DMS 273 treated with DMSO at 0.1 percent for 48 hours (cell line): ENCODE measurements around the gene SLC45A1.

ENCODE experiments used
- DNase-seq: peaks from one replicate; lab custom pipeline; 2025; lab: John Stamatoyannopoulos, UW

SLC45A1 gene

DNA sequence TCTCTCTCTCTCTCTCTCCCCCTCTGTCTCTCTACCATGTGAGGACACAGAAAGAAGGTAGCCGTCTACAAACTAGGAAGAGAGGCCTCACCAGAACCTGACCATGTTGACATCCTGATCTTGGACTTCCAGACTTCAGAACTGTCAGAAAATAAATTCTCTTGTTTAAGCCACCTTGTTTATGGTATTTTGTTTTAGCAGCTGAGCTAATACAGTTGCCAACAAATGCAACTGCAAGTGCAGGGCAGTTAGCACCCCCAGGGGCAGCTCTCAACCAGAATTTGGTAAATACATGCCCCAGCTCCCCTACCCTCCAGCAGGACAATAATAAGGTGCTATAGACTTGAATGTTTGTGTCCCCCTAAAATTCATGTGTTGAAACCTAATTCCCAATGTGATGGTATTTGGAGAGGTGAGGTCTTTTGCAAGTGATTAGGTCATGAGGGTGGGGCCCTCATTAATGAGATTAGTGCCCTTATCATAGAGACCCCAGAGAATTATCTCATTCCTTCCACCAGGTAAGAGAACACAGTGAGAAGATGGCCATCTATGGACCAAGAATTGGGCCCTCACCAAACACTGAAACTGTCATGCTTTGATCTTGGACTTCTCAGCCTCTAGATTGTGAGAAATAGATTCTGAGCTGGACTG is 6.7 kb upstream of the SLC45A1 start:
- DNase-seq, result no peak

DNA sequence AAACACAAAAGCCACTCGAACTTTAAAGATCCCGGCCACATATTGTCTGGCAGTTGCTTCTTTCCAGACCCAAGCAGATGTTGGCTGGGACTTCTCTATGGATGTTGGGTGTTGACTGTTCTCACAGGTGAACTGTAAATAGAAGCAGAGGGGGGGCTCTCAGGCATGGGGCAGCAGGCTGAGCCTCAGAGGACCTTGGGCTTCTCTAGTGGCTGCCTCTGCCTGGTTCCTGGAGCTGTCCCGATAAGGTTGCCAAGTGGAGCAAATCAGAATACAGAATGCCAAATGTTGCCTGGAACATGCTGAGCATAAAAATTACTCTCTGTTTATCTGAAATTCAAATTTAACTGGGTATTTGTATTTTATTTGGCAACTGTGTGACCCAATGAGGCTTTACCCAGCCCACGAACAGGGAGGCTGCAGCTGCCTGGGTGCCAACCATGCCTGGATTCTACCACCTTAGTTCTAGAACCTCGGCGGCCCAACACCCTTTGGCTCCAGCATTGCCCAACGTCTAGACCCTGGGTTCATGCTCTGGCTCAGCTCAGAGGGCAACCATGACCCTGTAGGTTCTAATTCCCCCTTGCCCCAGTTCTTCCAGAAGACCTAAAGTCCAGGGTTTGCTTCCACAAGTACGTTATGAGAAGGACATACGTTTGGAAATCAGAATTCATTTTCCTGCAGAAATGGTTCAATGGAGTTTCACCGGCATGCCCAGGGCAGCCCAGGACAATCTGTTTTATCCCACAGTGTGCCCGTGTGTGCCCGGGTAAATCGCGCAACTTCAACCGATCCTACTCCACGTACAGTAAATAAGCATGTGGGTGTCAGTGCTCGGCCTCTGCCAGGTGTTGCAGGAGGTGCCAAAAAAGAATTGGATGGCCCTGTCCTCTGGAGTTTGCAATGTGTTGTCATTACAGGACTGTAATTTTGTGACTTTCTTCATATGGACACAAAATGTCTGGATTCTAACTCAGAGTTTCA is 5.4 kb upstream of the SLC45A1 start:
- no peak for DNase-seq

DNA sequence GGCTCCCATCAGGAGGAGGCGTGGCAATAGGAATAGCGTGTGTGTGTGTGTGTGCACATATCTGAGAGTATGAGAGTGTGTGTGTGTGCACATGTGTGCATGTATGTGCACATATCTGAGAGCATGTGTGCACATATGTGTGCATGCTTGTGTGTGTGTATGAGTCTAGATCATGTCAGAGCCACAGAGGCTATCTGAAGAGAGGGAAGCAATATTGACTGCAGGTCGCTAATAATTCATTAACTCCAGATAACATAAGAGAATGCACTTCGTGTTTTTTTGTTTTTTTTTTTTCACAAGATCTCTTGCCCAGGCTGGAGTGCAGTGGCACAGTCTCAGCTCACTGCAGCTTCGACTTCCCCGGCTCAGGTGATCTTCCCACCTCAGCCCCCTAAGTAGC is 4.7 kb upstream of the SLC45A1 start:
- DNase-seq, result no peak

DNA sequence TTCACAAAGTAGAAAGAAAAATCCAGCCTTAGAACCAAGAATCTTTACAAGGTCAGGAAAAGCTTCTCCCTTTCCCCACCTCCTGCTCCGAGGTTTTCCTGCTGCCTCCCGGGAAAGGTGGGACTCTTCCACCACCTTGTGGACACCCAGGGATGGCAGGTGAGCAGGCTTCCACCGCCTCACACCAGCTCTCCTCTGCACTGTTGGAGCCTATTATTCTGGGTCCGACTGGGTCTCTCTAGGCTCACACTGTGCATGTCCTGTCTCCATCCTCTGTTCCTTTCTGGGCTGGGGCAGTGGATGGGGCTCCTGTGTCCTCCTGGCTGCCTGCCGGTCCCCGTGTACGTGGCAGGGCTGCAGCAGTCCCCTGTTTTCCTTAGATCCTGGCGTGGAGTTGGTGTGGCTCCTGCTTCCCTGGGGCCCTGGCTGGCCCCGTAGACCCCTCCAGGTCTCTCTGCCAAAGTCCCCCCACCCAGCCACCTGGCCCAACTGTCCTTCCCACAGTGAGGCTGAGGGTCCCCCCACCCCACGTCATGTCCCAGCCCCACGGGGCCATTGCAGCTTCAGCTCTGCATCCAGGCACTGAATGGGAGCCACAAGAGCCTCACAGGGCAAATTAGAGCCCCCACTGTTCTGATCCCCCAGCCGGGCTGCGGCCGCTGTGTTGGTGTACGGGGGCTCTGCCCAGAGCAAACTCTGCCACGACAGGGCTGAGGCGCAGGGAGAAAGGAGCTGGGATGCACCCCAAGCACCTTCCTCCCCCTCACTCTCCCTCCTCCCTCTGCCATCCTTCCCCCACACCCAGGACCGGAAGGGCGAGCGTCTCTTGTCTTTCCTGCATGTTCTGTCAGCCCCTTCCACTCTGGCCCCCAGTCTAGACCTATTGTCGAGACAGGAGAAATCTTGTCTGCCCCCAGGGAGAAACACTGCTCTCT is 3.3 kb upstream of the SLC45A1 start:
- no peak for DNase-seq

DNA sequence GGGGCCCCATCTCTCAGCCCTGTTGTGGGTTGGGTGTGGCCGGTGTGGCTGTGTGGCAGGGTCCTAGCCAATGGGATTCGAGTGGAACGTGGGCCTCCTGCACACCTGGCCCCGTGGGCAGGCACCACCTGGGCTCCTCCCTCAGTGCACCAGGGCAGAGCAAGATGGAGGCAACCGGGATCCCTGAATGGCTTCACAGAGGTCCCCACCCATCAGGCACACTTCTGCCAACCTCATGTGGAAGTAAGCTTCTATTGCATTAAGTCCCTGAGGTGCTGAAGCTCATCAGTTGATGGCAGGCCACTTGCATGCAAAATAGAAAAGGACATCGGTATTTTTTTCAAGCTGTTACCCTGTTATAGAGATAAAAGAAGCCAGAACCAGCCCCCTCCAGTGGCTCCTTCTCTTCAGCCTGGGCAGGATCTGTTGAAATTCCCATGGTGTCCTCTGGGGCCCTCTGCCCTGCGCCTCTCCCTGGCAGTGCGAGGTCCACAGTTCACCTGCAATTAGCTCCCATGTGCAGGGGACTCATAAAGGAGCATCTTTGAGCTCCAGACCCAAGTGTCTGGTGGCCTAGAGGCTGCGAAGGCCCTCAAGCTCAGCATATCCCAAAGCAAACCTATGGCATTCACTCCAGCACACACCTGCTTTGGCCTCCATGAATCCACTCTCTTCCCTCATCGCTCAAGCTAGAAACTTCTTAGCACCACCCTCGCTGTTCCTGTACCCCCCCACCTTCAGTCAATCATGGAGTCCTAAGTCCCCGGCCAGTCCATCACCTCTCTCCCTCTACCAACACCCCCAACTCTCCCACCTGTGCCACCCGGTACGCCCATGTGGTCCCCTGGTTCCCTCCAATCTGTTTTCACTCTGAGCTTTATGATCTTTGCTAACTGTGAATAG is 2.1 kb upstream of the SLC45A1 start:
- DNase-seq, result no peak

DNA sequence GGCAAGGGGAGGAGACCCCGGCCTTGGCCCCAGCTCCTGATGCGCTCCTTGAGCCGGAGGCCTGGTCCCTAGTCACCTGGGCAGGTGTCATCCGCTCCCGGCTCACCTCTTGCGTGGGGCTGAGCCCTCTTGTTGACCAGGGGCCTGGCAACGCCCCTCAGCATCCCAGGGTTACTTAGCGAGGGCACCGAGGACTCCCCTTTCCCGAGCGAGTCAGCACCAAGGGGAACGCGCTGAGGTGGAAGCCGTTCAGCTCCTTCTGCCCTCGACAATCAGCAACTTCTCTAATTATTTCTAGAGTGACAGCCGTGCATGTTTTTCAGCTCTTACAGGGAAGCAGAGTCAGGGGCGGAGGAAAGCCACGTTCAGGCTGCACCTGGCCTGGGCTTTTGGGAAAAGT is 522 bp downstream of the SLC45A1 start:
- no peak for DNase-seq

DNA sequence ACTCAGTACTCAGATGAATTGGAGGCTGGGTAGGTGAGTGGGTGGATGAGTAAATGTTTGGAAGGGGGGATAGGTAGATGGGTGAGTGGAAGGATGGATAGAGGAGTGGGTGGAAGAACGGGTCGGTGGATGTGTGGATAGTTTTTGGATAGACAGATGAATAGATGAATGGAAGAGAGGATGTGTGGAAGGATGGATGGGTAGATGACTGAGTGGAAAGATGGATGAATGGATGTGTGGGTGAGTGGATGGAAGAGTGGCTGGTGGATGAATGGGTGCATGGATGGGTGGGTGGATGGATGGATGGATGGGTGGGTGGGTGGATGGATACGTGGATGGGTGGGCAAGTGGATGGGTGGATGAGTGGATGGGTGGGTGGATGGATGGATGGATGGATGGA is 3.7 kb downstream of the SLC45A1 start:
- no peak for DNase-seq

DNA sequence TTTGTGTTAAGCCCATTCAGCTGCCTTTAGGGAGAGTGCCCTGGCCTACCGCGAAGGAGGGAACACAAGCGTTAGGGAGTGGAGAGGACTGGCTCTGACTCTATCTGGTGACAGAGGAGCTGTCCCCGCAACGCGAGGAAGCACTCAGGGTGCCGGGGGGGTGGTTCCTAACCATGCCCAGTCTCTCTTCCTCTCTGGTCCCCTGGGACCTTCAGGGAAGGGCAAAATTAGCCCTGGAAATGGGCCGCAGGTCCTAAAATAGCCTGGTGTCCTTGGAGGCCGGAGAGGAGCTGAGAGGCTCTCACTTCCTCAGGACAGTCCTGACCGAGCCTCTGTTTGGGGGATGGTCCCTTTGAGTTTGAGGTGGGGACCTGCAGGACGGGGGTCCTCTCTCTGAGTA is 5.8 kb downstream of the SLC45A1 start:
- no peak for DNase-seq

DNA sequence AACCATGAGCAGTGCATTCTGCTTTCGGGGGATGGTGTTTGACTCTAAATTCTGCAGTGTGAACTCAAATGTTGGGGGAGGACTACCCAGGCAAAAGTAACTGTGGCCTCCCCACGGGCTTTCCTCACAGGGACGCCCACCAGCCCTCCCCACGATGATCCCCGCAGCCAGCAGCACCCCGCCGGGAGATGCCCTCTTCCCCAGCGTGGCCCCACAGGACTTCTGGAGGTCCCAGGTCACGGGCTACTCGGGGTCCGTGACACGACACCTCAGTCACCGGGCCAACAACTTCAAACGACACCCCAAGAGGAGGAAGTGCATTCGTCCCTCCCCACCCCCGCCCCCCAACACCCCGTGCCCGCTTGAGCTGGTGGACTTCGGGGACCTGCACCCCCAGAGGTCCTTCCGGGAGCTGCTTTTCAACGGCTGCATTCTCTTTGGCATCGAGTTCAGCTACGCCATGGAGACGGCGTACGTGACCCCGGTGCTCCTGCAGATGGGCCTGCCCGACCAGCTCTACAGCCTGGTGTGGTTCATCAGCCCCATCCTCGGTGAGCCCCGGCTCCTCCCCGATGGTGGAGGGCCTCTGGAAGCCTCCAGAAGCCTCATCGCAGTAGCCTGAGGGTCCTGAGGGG is 6.4 kb downstream of the SLC45A1 start:
- DNase-seq, result no peak

DNA sequence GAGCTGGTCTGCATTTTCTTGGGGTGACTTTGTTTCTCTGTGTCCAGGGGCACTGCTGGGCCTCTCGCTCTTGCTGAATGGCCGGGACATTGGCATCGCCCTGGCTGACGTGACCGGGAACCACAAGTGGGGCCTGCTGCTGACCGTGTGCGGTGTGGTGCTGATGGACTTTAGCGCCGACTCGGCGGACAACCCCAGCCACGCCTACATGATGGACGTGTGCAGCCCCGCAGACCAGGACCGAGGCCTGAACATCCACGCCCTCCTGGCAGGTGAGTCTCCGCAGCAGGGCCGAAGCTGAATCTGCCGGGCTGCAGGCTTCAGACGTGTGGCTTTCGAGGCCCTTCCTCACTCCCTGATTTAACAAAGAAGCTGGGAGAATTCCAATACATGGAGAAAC is 7.9 kb downstream of the SLC45A1 start:
- DNase-seq, result no peak

DNA sequence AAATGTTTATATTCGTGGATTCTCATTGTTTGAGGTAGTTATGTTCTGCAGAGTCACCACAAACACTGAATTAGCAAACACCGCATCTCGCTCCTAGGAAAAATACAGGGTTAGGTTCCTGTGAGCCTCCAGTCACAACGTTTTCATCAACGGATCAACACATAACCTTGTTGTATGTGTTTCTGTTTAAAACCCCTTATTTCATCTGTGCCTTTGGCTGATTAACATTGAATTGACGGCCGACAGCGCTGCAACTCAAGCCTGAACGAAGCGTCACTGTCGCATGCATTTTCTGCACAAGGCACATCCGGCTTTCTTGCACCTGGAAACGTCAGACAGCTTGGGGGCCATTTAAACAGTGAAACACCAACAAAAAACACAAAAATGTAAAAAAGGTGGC is 8.4 kb downstream of the SLC45A1 start:
- DNase-seq, result no peak

DNA sequence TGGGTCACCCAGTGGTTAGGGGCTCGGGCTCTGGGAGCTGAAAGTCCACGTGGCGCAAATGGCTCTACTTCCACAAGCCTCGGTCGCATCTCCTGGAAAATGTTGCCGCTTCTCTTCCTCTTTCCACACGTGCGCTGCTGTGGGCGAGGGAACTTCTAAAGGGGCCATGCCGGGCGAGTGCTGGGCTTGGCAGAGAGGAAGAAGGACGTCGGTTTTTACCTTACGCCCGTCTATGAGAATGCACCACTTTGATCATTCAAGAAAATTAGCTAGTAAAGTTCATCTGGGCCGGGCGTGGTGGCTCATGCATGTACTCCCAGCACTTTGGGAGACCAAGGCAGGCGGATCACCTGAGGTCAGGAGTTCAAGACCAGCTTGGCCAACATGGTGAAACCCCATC is 10.4 kb downstream of the SLC45A1 start:
- no peak for DNase-seq

DNA sequence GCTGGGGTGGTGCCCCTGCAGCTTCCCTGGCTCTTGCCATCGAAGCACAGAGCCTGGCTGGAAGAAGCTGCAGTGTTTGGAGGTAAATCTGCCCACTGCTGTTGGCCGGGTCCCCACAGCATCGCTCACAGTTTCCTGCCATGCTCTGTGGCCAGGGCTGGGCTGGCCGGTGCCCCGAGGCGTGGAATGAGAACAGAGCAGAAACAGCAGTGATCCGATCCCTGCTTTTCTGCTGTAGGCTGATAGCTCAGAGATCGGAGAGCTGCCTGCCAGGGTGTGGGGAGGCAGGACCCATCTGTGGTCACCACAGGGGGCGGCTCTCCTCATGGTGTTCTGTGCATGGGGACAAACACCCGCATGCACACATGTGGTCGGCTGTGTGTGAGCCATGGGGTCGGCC is 11.5 kb downstream of the SLC45A1 start:
- DNase-seq, result no peak

DNA sequence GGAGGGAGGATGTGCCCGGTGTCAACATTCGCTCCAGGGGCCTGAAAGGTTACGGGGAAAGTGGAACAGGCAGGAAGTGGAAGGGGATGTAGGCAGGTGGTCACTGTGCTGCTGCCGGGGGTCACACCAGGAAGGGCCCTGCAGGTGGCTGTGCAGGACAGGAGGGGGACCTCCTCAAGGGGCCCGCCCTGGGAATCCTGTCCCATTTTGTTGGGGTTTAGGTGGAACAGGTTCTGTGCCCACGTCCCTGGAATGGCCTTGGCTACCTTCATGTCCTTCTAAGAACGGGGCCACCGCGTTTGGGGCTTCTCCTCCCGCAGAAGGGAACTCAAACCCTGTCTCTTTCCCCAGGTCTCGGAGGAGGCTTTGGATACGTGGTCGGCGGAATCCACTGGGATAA is 11.9 kb downstream of the SLC45A1 start:
- no peak for DNase-seq

DNA sequence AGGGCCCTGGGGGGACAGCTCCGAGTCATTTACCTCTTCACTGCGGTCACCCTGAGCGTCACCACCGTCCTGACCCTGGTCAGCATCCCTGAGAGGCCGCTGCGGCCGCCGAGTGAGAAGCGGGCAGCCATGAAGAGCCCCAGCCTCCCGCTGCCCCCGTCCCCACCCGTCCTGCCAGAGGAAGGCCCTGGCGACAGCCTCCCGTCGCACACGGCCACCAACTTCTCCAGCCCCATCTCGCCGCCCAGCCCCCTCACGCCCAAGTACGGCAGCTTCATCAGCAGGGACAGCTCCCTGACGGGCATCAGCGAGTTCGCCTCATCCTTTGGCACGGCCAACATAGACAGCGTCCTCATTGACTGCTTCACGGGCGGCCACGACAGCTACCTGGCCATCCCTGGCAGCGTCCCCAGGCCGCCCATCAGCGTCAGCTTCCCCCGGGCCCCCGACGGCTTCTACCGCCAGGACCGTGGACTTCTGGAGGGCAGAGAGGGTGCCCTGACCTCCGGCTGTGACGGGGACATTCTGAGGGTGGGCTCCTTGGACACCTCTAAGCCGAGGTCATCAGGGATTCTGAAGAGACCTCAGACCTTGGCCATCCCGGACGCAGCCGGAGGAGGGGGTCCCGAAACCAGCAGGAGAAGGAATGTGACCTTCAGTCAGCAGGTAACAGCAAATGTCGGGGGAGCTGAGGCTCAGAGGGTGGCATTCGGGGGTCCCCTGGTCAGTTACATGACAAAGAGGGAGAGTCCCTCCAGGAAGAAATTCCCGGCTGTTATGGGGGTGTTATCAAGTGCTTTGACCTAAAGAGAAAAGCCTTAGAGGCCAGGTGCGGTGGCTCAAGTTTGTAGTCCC is 12.6 kb downstream of the SLC45A1 start:
- DNase-seq, result no peak

DNA sequence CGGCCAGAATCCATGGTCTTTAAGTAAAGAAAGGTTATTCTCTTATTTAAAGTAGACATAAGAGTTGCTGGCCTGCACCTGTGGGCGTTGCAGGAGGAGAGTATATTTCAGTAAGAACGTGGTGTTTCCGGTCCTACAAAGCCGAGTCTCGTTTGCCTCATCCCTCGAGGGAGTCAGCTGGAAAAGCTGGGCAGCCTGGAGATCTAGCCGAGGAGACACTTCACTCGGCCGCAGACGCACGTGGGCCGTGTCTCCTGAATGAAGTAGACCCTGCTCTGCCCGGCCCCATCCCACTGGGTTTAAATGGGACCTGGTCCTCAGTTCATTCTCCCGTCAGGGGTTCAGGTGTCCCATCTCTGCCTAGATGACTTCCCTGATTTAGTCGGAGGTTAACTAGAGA is 14.9 kb downstream of the SLC45A1 start:
- no peak for DNase-seq

DNA sequence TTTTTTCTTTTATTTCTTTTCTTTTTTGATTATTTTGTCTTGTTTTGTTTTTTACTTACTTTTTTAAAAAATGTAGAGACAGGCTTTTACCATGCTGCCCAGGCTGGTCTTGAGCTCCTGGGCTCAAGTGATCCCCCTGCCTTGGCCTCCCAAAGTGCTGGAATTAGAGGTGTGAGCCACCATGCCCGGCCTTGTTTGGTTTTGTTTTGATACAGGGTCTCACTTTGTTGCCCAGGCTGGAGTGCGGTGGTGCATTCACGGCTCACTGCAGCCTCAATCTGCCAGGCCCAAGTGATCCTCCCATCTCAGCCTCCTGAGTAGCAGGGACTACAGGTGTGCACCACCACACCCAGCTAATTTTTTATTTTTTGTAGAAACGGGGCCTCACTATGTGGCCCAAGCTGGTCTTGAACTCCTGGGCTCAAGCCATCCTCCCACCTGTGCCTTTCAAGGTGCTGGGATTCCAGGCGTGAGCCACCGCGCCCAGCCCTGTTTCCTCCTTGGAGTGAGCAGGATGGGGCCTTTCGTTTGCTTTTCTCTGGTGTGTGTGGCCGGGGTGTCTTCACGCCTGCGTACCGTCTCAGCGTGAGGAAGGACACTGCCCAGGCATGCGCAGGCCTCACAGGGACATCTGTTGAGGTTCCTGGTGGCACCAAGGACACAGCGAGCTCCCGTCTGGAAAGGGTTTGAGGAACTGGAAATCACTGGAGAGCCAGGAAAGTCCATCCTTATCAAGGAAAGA is 15.5 kb downstream of the SLC45A1 start:
- DNase-seq, result no peak

DNA sequence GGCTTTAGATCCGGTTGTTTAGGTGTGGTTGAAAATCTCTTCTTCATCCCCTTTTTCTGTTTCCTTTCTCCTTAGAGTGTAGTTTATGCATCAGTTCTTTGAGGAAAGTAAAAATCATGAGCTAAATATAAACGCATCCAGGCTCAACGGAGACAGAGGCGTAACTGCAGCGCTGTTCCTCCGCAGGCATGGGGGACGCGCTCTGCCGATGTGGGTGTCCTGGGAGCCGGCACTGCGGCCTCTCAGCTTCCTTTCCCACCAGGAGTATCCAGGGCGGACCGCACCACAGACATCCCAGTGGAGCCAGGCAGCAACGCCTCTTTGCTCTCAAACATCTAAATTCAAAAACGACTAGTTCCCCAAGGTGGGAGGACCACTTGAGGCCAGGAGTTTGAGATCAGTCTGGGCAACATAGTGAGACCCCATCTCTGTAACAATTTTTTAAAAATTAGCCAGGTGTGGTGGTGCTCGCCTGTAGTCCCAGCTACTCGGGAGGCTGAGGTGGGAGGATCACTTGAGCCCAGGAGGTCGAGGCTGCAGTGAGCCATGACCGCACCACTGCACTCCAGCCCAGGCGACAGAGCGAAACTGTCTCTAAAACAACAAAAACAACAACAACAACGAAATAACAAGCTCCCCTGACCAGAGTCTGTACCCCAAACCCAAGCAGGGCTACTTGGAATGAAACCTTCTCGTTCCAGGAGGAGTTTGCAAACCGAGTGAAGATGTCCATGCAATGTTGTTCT is 16.4 kb downstream of the SLC45A1 start:
- no peak for DNase-seq
